NOMO-1 (cell line): ENCODE data around the gene TRIM8.
A peak's percentile ranks its signal among the peaks of the same experiment; 100 is the strongest.

ENCODE experiments used
- DNase-seq, 2 experiments: peaks; one replicate each; lab custom pipeline; 2025; ENCODE audit not compliant: unreplicated experiment in 2 of 2; lab: John Stamatoyannopoulos, UW

Gene TRIM8

GRCh38 chr10:102614888-102615287 lies 29.4 kb upstream of the TRIM8 start:
- no peak for DNase-seq

DNA sequence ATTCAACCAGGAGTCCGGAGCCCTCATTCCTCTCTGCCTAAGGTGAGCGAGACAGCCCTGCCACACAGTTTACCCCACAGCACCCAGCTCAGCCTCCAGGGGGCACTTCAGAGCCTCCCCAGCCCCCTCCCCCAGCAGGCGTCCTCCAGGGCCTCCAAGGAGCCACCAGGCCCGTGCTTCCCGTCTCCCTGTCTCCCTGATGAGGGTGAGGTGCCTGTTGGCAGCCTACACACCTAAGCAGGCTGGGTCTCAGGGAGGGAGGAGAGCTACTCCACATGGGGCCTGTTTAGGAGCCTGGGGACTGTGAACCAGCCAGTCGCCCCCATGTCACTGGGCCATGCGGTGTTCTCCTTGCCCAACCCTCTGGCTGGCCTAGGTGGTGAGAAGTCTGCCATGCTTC lies 28.9 kb upstream of the TRIM8 start:
- peak in 1 of 2 experiments; percentile 15 for DNase-seq

DNA sequence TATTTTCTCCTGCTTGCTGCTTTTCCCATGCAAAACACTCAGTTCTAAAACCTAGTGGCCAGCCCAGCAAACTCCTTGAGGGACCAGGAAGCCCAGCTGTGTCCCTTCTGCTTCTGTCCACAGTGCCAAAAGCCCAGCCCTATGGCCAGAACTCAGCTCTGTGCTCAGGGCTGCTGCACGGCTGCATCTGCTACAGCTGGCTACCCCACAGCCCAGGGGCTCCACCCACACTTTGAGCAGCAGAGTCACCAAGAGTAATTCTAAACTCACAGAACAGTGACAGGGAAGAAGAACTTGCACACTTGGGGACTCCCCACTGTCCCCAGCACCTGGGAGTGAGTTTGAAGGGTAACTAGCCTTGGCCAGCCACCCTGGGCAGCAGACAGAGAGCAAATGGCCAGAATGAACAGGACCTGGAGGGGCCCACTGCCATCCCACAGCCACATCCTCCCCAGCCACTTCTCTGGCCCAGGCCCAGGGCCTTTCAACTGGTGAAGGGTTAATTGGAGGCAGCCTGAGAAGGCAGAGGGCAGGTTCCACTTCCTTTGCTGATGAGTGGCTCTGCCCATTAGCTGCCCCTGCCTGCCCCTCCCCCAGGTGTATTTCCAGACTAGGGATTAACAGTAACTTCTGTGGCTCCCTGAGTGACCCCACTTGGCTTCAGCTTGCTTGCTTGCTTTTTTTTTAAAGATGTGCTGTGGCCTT lies 28.1 kb upstream of the TRIM8 start:
- DNase-seq = peak in 1 of 2 experiments; percentile 45

DNA sequence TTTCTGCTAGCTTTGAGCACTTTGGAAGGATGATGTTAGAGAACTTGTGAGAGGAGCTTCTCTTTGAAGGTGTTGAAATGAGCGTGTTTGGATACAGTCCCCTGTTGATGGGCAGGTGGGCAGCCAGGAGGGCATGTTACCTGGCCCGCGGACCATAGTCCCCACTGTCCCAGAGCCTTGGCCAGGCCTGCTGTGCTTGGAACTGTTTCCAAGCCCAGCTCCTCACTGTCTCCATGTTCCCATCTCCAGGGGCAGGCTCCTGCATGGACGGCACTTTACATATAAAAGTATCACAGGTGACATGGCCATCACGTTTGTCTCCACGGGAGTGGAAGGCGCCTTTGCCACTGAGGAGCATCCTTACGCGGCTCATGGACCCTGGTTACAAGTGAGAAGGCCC lies 27.2 kb upstream of the TRIM8 start:
- DNase-seq = no peak

GRCh38 chr10:102617816-102618215 lies 26.5 kb upstream of the TRIM8 start:
- no peak for DNase-seq

DNA sequence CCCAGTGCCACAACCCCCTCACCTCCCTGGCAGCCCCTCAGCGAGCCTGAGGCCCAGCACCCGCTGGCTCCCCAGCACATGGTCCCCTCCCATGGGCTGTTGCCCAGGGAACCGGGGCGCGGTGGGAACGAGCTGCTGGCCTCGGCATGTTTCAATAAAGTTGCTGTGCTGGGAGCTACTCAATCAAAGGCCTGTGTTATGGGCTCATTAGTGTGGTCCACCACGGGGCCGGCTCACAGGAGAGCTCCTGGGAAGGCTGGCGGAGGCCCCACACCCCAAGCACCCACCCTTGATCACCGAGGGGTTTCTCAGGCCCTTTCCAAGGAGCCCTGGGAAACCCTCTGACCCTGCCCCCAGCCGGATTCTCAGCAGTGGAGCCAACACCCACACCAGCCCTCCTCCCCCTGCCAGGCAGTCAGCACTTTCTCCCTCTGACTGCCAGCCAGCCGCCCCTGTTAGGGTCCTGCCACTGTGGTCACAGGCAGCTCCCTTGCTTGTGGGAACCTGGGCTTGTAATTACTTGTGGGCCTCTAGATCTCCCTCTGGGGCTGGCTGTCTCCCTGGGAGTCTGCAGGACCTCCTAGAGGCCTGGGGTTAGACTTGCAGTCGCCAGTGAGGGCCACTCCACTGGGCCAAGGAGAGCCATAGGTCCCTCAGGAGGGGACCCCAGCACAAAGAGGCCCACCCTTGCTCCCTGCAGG lies 24.8 kb upstream of the TRIM8 start:
- no peak for DNase-seq

GRCh38 chr10:102620138-102620590 lies 24.1 kb upstream of the TRIM8 start:
- no peak for DNase-seq

DNA sequence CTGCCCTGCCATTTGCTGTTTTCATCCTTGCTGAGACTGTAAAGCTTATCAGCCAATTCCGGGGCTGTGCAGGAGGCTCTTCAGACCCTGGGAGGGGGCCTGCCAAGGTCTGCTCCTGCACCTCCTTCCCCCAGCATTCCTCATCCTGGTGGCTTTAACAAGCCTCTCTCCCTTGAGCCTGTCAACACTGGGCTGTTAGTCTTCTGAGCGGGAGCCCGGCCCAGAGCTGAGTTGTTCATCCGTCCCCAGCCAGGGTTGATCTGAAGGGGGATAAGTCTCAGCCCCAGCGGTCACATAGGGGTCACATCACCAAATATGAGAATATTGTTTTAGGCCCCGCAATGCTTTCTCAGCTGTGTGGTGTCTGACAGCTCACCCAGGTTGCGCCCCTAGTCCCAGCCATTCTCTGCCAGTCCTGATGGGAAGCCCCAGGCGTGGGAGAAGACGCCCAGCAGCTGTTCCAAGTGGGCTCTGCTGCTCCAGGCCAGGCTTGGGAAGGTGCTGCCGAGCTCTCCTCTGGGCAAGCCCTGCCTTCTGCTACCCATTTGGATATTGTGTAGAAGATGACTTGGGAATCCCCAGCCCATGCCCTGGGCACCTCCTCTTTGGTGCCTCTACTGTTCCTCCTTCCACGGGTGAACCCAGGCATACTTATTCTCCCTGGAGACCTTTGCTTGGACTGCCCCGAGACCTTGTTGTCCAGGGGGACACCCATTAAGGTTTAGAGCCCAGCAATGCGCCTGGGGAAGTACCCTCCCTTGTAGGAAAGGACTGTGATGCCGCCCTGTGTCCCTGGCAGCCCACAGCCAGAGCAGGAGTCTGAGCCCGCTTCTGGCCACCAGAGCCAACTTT lies 23.5 kb upstream of the TRIM8 start:
- DNase-seq = no peak

DNA sequence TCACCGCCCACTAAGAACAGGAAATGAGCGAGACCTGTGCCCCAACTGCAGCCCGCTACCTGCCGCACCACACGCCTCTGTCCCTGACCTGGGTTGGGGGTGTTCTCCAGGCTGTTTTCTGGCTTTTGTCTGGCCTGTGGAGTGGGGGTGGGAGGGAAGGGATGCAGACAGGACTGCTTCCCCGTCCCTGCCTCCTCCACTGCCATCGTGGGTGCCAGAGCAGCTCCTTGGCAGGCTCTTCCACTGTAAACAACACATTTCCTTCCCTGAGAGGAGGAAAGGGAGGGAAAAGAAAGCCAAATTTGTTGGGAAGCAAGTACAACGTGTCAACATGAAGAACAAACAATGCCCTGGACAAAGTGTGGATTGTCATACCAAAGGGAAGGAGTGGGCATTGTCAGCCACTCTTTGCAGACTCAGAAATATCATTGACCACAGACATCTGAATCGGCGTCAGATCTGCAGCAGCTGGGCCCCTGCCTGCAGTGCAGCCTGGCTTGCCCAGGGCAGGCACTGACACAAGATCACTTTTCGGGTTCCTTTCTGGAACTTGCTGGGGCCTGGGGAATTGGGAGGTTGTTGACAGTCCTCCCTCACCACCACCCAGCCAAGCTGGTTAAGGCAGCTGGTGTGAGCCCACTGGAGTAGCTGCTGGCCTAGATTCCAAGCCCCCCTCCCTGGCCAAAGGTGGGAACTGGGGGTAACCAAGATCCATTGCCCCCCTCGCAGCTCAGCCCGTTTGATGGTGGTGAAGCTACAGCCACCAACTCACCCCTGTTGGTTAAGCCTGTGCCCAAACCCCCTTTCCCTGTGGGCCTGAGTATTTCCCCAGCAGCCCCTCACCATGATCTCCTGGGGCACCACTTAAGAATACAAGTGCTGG lies 22.6 kb upstream of the TRIM8 start:
- DNase-seq = no peak

GRCh38 chr10:102624094-102624493 lies 20.2 kb upstream of the TRIM8 start:
- DNase-seq = no peak

DNA sequence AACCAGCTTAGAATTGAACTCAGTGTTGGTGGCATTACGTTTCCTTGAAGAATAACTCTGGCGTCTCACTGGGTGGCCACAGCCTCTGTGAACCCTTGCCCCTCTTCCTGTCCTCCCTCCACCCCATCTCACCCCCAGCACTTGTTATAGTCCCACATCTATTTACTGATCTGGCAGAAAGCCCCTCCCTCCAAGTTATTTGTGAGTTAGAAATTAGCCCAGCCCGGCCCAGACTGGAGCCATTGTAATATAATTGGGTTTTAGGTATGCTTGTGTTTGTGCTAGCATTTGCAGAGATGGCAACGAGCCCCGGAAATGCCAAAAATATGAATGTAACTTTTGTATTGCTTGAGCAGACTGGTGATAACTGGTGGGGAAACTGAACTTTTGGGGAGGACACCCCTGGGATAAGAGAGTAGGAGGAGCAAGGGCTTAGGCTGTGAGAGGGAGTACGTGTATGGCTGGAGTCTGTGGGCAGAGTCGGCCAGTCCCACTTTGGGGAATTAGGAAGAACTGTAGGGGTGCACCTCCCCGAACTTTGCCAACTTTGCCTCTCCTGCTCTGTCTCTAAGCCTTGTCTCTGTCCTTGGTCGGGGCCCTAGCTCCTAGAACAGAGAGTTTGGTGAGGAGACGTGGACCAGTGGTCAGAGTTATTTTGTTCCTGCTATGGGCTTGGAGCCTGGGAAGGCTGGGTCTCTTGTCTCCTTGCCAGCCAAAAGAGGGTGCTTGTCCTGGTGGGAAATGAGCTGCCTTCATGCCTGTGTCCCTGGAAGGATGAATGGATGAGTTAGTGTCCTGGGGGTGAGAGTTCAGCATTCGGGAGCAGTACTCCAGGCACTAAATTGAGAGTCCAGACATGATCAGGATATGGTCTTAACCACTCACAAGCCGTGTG lies 19.3 kb upstream of the TRIM8 start:
- no peak for DNase-seq

DNA sequence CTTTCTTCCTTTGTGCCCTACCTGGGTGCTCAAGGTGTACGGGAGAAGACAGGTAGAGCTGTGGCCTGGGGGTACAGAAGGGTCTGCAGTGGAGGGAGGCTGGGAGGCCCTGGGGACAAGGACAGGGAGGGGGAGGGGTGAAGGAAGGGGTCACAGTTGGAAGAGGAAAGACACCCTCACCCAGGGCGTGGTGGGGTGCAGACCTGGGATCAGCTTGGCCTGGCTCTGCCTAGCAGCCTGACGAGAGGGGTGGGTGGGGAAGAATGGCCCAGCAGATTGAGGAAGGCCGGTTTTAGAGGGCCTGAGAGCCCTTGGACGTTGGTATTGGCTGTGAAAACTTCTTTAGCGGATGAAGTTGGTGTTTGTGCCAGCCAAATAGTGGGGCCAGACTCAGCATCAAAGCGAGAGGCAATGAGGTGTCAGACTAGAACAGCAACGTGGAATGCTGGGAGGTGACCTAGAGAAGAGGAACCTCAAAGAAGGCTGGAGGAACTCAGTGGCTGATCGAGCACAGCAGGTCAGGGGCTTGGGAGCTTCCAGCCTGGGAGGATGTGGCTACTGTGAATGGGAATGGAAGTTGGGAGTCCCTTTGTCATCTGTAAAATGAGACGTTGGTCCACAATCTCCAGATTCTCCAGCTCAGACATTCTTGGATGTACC lies 18.1 kb upstream of the TRIM8 start:
- no peak for DNase-seq

DNA sequence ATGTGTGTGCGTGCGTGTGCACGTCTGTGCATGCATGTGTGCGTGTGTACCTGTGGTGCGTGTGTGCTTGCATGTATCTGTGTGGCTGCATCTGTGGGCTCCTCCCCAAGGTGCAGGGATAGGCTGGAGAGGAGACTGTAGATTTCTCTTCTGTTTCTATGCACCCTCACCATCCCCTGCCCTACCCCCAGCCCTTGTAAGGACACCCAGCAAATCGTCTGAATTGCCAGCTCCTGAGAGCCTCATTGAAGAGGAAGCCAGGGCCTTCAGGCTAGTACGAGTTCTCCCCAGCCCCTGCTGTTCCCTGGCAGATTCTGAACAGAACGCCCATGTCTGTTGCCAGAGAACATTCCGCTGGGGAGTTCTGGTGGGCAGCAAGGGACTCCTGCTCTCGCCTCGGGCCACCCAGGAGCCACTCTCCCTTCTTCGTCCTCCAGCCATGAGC lies 17.0 kb upstream of the TRIM8 start:
- no peak for DNase-seq

GRCh38 chr10:102627736-102628293 lies 16.5 kb upstream of the TRIM8 start:
- DNase-seq = no peak

- DNase-seq = no peak
These were observed 15.8 kb upstream of the TRIM8 start for GRCh38 chr10:102628451-102628911.

GRCh38 chr10:102629661-102630614 lies 14.3 kb upstream of the TRIM8 start:
- no peak for DNase-seq

- DNase-seq = no peak
These were observed 13.6 kb upstream of the TRIM8 start for GRCh38 chr10:102630663-102631062.
